ENCODE results near the gene ANO2.

ANO2 gene

DNA sequence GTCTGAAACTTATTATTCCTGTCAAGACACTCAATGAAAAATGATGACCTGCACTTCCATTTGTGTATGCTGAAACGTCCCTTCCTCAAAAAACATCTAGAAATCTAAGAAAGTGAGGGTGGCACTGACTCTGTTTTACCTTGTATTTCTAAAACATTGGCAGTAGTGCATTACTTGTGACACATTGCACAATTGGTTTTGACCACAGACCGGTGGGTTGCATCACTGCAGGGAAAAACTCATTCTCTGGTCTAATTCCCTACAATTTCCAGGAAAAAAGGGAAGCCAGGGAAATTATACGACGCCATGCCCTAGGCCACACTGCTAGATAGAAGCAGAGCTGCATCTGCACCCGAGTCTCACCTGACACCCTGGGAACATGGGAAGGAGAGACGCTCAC, 356.5 kb downstream of the ANO2 start:
- no peak for DNase-seq
- no peak for TF ChIP-seq POLR2A (IDR thresholded peaks at IDR 0.05; ENCODE audit: low read length)

DNA sequence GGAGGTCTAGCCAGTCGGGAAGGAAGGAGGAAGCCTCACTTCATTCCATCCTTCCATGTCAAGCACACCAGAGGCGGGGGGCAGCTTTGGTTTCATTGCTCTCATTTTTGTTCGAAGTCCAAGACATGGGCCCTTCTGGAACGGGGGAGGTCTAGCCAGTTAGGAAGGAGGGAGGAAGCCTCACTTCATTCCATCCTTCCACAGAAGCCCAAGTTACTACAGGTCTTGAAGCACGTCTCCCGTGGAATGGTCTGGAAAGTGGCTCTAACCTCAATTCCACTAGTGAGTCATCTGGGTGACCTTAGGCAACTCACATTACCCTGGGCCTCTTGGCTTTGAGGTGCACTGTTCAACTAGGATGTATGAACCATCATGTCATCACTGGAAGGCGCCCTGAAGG, 356.9 kb downstream of the ANO2 start:
- no peak for TF ChIP-seq GATA1 (IDR thresholded peaks at IDR 0.05; ENCODE audit: low read depth, low read length)
- TF ChIP-seq POLR2A (IDR thresholded peaks at IDR 0.05; ENCODE audit: low read length): no peak
- DNase-seq: no peak

DNA sequence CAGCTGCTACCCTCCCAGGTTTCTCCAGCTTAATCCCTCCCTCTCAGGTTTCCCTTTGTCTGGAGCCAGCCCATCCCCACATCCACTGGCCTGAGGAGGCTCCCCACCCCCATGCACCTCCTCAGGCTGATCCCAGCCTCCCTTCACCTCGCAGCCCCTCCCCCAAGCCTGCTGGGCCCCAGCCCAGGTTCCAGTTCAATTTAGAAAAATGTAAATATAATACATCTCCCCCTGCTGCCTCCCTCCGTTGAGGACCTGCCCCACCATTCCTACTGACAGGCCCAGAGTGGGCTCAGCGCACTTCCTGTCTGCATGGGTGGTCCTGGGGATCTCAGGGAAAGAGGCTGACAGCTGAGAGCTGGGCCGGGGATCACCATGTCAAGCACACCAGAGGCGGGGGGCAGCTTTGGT, 357.3 kb downstream of the ANO2 start:
- no peak for DNase-seq
- TF ChIP-seq POLR2A (IDR thresholded peaks at IDR 0.05; ENCODE audit: low read length) (no peak), GATA1 (IDR thresholded peaks at IDR 0.05; ENCODE audit: low read depth, low read length) (no peak)

DNA sequence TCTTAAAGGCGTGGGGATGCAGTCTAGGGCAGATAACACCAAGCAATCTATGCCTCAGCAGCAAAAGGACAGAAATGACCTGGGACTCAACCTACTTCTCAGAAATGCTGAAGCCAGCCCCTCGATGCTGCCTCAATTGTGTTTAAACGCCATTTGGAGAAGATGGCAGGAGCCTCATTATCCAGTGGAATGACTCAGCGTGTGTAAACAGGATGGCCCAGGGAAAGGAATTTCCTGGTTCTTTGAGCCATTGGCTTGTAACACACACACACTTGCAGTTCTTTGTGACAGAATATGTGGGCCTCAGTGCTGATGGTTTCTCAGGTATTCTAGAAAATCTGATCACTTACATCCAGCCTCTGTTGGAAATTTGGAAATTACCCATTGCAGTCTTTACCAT, 358.9 kb downstream of the ANO2 start:
- DNase-seq: no peak
- no peak for TF ChIP-seq GATA1 (IDR thresholded peaks at IDR 0.05; ENCODE audit: low read depth, low read length)

DNA sequence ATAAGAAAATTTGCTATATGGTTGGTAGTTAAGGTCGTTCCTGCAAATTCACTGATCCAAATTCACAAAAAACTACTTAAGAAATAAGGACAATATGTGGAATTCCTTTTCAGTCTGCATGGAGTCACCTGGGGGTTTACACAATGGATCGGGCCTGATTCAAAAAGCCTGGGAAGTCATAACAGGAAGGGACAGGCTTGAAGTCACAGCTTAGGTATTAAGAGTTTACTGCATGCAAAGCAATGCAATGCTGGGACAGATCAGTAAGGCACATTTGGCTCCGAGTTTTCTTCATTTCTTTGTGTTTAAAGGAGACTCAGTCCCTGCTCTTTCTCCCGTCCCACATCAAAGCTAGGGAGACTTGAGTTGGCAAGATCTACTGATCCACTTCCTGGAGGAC, 359.9 kb downstream of the ANO2 start:
- DNase-seq: no peak
- TF ChIP-seq GATA1 (IDR thresholded peaks at IDR 0.05; ENCODE audit: low read depth, low read length) (no peak), POLR2A (IDR thresholded peaks at IDR 0.05; ENCODE audit: low read length) (no peak)

DNA sequence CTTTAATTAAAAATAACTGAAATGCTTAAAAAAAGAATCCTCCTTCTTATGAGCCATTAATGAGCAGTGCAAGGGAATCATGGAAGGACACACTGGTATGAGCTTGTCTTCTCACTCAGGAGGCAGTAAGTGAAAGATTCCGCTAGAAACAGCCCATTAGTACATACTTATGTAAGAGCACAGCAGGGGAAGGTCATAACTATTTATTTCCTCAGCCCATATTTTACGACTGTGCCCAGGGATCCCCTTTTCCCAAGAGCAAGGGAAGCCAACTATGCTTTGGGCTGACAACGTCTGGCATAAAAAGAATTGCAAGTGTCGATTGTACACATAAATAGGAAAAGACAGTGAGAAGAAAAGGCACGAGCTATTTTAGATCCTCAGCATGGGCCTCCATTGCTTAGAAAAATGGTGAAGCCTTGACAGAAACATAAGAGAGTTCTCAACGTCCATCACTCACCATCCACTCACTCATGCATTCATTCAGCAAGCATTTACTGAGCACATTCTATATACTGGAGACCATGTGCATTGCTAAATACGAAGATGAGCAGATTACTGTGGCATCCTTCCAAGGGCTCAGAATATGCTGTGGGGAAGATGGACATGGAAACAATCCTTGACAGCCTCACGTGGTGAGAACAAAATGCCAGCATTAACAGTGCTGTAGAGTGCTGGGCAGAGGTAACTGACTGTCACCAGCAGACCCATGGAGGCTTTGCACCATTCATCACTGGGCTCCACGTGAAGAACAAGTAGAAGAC, 360.5 kb downstream of the ANO2 start:
- DNase-seq: no peak
- TF ChIP-seq GATA1 (IDR thresholded peaks at IDR 0.05; ENCODE audit: low read depth, low read length) (no peak), POLR2A (IDR thresholded peaks at IDR 0.05; ENCODE audit: low read length) (no peak)

DNA sequence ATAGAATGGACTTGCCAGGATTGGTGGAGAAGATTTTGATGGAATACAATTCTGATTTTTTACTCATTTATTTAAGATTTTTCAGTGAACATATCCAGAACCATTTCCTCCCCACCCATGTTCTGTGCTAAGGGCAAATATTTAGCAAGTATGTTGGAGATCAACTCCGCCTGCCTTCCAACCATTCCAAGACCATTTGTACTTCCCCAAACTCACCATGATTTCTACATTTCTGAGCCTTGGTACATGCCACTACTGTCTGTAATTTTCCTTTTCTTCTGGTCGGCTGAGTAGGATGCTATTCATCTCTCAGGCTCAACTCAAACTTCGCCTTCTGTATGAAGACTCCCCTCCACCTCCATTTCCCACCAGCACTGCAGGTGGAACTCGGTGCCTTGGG, 362.5 kb downstream of the ANO2 start:
- DNase-seq: no peak
- no peak for TF ChIP-seq GATA1 (IDR thresholded peaks at IDR 0.05; ENCODE audit: low read depth, low read length)
- no peak for TF ChIP-seq POLR2A (IDR thresholded peaks at IDR 0.05; ENCODE audit: low read length)

DNA sequence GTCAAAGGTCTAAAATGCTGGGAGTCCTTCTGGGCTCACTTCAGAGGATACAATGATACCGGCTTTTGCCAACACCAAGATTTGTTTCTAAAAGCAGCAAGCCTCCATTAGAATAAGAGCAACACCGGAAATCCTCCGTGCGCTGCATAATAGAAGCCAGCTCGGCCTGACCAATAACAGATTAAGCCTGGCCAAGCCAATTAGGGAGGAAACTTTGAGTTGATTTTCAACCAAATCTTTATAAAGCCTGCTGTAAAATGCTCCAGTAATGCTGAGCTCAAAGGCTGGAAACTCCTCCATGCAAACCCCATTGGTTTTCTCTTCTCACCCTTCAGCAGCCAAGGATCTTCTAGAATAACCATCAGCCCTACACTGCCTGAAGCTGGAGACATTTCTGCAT, 363.0 kb downstream of the ANO2 start:
- no peak for DNase-seq

DNA sequence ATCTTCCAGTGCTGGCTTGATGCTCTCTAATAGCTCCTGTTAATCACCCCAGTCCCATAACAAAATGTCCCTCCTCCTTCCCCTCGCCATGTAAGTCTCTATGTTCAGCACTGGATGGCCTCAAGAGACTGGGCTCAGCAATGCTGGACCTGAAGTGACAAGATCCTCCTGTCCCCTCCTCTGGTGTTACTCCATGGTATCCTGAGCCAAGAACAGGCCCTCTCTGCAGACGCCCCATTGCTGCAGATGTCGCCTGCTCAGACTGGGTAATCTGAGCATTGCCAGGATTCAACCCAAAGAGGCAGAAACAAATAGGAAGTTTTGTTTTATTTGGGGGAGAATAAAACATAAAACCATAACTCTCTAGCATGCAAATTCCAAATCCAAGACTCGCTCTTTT, 363.4 kb downstream of the ANO2 start:
- no peak for TF ChIP-seq POLR2A (IDR thresholded peaks at IDR 0.05; ENCODE audit: low read length)
- no peak for TF ChIP-seq GATA1 (IDR thresholded peaks at IDR 0.05; ENCODE audit: low read depth, low read length)
- no peak for DNase-seq

More for the DNA sequence above, 363.0 kb downstream of the ANO2 start:
- TF ChIP-seq POLR2A (IDR thresholded peaks at IDR 0.05; ENCODE audit: low read length): no peak
- TF ChIP-seq GATA1 (IDR thresholded peaks at IDR 0.05; ENCODE audit: low read depth, low read length): no peak

DNA sequence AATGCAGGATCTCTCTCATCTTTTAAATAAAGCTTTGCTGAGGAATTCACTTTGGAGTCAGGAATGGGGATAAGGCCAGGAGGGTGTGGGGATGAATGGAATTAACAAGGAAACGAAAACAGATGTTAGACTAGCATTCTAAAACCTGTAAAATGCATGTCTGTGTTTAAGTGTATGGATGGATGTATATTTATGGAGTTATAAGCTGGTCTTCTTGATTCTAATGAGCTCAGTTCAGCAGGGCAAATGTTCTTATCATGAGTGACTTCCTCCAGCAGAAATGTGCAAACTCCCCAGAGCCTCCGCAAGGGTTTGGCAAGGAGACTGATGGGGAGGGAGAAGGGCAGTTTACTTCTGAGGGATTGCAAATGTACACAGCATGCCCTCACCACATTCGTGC, 364.0 kb downstream of the ANO2 start:
- TF ChIP-seq GATA1 (IDR thresholded peaks at IDR 0.05; ENCODE audit: low read depth, low read length): no peak
- no peak for TF ChIP-seq POLR2A (IDR thresholded peaks at IDR 0.05; ENCODE audit: low read length)
- no peak for DNase-seq

DNA sequence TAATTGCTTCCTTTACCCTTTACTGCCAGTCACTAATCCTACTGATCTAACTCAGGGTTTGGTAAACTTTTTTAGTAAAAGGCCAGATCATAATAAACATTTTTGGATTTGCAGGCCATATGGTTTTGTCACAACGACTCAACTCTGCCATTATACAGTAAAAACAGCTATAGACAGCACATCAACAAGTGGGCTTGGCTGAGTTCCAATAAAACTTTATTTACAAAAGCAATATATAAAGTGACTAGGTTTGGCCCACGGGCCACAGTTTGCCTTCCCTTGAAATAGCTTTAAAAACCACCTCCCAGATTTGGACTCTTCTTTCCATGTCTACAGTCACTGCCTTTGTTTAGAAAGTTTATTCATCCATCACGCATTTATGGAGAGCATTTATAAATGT, 366.3 kb downstream of the ANO2 start:
- TF ChIP-seq GATA1 (IDR thresholded peaks at IDR 0.05; ENCODE audit: low read depth, low read length): no peak
- TF ChIP-seq POLR2A (IDR thresholded peaks at IDR 0.05; ENCODE audit: low read length): no peak
- no peak for DNase-seq

DNA sequence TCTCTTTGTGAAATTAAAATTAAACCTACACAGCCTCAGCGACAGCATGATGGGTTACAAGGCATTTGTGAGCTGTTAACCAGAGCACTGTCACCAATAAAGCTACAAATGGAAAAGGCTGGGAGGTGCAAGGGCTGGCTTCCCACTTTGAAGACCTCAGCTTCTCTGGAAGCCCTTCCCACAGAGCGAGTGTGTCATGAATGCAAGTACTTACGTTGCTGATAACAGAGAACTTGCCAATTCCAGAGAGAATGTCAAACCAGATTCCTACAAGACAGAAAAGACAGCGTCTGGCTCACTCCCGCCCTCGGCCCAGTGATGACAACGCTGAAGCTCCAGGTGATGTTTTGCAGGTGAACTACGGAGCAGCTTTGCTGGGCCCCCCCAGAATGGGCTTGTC, 367.3 kb downstream of the ANO2 start:
- TF ChIP-seq GATA1 (IDR thresholded peaks at IDR 0.05; ENCODE audit: low read depth, low read length) (no peak), POLR2A (IDR thresholded peaks at IDR 0.05; ENCODE audit: low read length) (no peak)
- DNase-seq: no peak

DNA sequence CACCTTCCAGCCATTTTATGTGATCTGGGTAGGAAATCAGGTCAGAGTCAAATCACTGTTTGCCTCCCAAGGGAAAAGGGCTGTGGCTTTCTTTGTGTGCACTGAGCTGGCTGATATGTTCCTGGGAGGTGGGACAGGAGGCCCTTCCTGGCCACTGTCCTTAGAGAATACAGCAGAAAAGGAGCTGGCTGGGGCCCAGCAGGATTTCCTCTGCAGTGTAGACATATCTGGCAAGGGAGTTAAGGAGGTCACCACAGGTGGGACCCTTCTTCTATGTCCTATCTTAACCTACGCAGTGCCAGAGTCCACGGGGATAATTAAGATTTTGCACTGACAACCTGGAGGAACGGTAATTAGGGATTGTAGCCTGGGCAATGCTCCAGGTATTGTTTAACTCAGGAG, 367.8 kb downstream of the ANO2 start:
- DNase-seq: no peak
- no peak for TF ChIP-seq POLR2A (IDR thresholded peaks at IDR 0.05; ENCODE audit: low read length)
- no peak for TF ChIP-seq GATA1 (IDR thresholded peaks at IDR 0.05; ENCODE audit: low read depth, low read length)

DNA sequence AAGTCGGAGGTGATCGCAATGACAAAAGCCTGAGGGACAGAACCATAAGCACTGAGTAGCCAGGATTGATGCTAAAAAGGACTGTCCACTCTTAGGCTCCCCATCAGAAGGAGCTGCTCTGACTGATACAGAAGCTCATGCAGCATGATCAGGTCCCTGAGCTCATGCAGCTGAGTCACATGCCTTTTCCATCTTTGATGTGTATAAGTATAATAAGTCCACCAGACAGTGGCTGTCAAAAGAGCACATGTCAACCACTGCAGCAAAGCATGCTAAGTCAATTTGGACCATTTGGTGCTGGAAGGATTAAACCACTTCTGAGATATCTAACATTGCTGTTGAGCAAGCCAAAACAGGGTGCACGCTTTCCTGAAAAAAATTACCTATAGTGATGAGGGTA, 369.1 kb downstream of the ANO2 start:
- no peak for TF ChIP-seq POLR2A (IDR thresholded peaks at IDR 0.05; ENCODE audit: low read length)
- no peak for TF ChIP-seq GATA1 (IDR thresholded peaks at IDR 0.05; ENCODE audit: low read depth, low read length)

DNA sequence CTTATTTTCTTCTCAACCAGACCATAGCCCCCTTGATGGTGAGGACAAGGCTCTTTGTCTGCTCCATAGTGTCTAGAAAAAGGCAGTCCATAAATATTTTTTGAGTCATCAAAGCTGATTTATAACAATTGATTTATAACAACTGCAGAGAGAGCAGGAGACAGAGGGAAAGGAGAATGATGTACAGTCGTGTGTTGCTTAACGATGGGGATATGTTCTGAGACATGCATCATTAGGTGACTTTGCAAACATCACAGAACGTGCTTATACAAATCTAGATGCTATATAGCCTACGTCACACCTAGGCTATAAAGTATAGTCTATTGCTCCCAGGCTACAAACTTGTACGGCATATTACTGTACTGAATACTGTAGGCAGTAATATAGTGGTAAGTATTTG, 369.8 kb downstream of the ANO2 start:
- TF ChIP-seq GATA1 (IDR thresholded peaks at IDR 0.05; ENCODE audit: low read depth, low read length) (no peak), POLR2A (IDR thresholded peaks at IDR 0.05; ENCODE audit: low read length) (no peak)
- DNase-seq: no peak

More for the DNA sequence above, 369.1 kb downstream of the ANO2 start:
- no peak for DNase-seq

DNA sequence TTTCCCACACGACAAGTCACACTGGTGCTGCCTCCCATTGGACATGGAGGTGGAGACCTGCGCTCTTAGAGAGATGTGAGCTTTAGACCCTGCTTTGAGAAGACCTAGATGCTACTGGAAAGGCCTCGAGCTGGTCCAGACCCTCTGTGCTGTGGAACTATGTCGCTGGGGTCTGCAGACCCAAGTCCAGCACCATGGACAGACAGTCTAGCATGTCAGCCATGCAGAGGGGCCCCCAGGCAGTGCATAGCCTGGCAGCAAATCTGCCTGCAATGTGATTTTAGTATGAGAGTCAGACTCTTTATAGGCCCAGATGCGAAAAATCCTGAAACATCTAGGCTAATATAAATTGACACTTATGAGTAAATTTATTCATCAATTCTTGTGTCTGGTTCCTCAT, 371.7 kb downstream of the ANO2 start:
- TF ChIP-seq POLR2A (IDR thresholded peaks at IDR 0.05; ENCODE audit: low read length) (no peak), GATA1 (IDR thresholded peaks at IDR 0.05; ENCODE audit: low read depth, low read length) (no peak)
- DNase-seq: no peak
